Endodermal cell (in vitro differentiated cells): ENCODE data around the gene UGT1A7. TPM values are rescaled to one million over a fixed set of nuclear protein-coding genes. Genes with fewer than 3 reads are reported as not detected.
"Not testable (repeated sequence)": the region's sequence is repeated elsewhere in the genome, so short reads cannot be mapped to it uniquely, and the experiment has no call there.

Experiments
- DNase-seq: peaks from one replicate; pipeline ENCODE4 v3.0.0-alpha.2; 2017
- H3K27ac ChIP-seq: 2 replicates; pipeline ENCODE4 v1.5.1; 2013; ENCODE audit warnings: mild to moderate bottlenecking, low read depth, low read length, moderate library complexity
- H3K27me3 ChIP-seq: 2 replicates; pipeline ENCODE4 v1.6.1; 2013; ENCODE audit warnings: mild to moderate bottlenecking, low read length, moderate library complexity; ENCODE audit not compliant: insufficient read depth, control insufficient read depth, poor library complexity, severe bottlenecking
- H3K36me3 ChIP-seq: 2 replicates; pipeline ENCODE4 v1.7.0; 2013; ENCODE audit warnings: mild to moderate bottlenecking, low read length, moderate library complexity; ENCODE audit not compliant: control insufficient read depth, insufficient read depth
- H3K4me1 ChIP-seq: one replicate; pipeline ENCODE4 v1.7.0; 2013; ENCODE audit warnings: low read length; ENCODE audit not compliant: control insufficient read depth, insufficient read depth
- H3K4me3 ChIP-seq: 2 replicates; pipeline ENCODE4 v1.5.1; 2013; ENCODE audit warnings: mild to moderate bottlenecking, low read length, moderate library complexity
- H3K9ac ChIP-seq: 2 replicates; pipeline ENCODE4 v1.6.1; 2013; ENCODE audit warnings: mild to moderate bottlenecking, low read length, moderate library complexity; ENCODE audit not compliant: poor library complexity, severe bottlenecking; ENCODE audit errors: extremely low read depth
- H3K9me3 ChIP-seq: 2 replicates; pipeline ENCODE4 v1.6.1; 2013; ENCODE audit warnings: mild to moderate bottlenecking, low read length, moderate library complexity; ENCODE audit not compliant: control insufficient read depth
- H3K27ac Mint-ChIP-seq: 2 replicates; pipeline ENCODE4 v1.8.0; 2020; ENCODE audit warnings: mixed read lengths
- H3K27me3 Mint-ChIP-seq: 2 replicates; pipeline ENCODE4 v1.8.0; 2021; ENCODE audit warnings: mild to moderate bottlenecking, mixed read lengths; ENCODE audit not compliant: insufficient read depth
- H3K36me3 Mint-ChIP-seq: 2 replicates; pipeline ENCODE4 v1.8.0; 2020; ENCODE audit warnings: low read depth, mixed read lengths
- H3K4me1 Mint-ChIP-seq: 2 replicates; pipeline ENCODE4 v1.8.0; 2020; ENCODE audit warnings: mixed read lengths
- H3K4me3 Mint-ChIP-seq: 2 replicates; pipeline ENCODE4 v1.8.0; 2020; ENCODE audit warnings: mild to moderate bottlenecking, moderate library complexity, mixed read lengths
- H3K9me3 Mint-ChIP-seq: 2 replicates; pipeline ENCODE4 v1.8.0; 2020; ENCODE audit warnings: mild to moderate bottlenecking, mixed read lengths
- CTCF ChIP-seq: fragments of 200-600 bp; sonication (generic); conservative IDR thresholded peaks from 2 replicates; pipeline ENCODE4 v1.5.0; 2021; ENCODE audit warnings: antibody characterized with exemption, mild to moderate bottlenecking
- WGBS, 2 experiments: methylation state at CpG; one replicate each; pipeline versions ENCODE4 v1.1.5 to v1.1.7; 2013; ENCODE audit warnings: missing lambda C conversion rate in 2 of 2, mixed read lengths in 1 of 2; ENCODE audit not compliant: insufficient coverage in 1 of 2, insufficient read length in 1 of 2; 5-methylcytosine and 5-hydroxymethylcytosine counted together
- total RNA-seq, 2 donors: library from RNA; stranded (reverse); fragmentation: NEBNext Ultra II Directional in 1 of 2; extraction: Animal tissue kit (Norgen Biotek cat#: 25700) in 1 of 2; gene quantifications; 2 replicates in 1 of 2; 3 replicates in 1 of 2; pipeline ENCODE4 v1.2.1, GENCODE V29; 2021

Gene UGT1A7
- total RNA-seq, 2 donors from 2014 or later: not detected

GRCh38 chr2:233698740-233699139 is 17.0 kb downstream of the UGT1A7 start:
- Mint-ChIP-seq H3K4me3 (no peak overlapping the region), H3K4me1 (peaks cover 24% of the 10 kb centered on the region), H3K27ac (no peak overlapping the region), H3K9me3 (peaks cover 3% of the 10 kb centered on the region), H3K36me3 (no peaks in the 10 kb centered on the region), H3K27me3 (peaks cover 1% of the 10 kb centered on the region)
- no peak for DNase-seq
- H3K9me3 ChIP-seq: no peaks in the 10 kb centered on the region
- no peaks in the 10 kb centered on the region for H3K36me3 ChIP-seq
- 82 to 85% methylated on average over 3 to 4 of the region's 4 CpGs for WGBS, 2 experiments
- H3K4me3 ChIP-seq: no peak overlapping the region
- no peak for TF ChIP-seq CTCF
- H3K27ac ChIP-seq: no peak overlapping the region
- no peaks in the 10 kb centered on the region for H3K27me3 ChIP-seq
- H3K9ac ChIP-seq: no peak overlapping the region
- H3K4me1 ChIP-seq: peaks cover 6% of the 10 kb centered on the region

- H3K27me3 ChIP-seq: no peaks in the 10 kb centered on the region
- no peaks in the 10 kb centered on the region for H3K36me3 ChIP-seq
- H3K4me1 ChIP-seq: peaks cover 6% of the 10 kb centered on the region
- WGBS, 2 experiments: 90 to 95% methylated on average over 5 to 8 of the region's 8 CpGs
- H3K27ac Mint-ChIP-seq: peak overlapping the region; percentile 48
- H3K27me3 Mint-ChIP-seq: peaks cover 1% of the 10 kb centered on the region
- TF ChIP-seq CTCF: no peak
- no peak overlapping the region for H3K4me3 Mint-ChIP-seq
- no peak for DNase-seq
- peaks cover 24% of the 10 kb centered on the region for H3K4me1 Mint-ChIP-seq
- H3K36me3 Mint-ChIP-seq: no peaks in the 10 kb centered on the region
- H3K27ac ChIP-seq: peak overlapping the region; percentile 81
- no peaks in the 10 kb centered on the region for H3K9me3 ChIP-seq
- no peak overlapping the region for H3K9ac ChIP-seq
- H3K9me3 Mint-ChIP-seq: peaks cover 3% of the 10 kb centered on the region
- no peak overlapping the region for H3K4me3 ChIP-seq
Measured at GRCh38 chr2:233699424-233700027, 17.8 kb downstream of the UGT1A7 start.

- no peak overlapping the region for H3K4me3 Mint-ChIP-seq
- no peak for DNase-seq
Measured at GRCh38 chr2:233700028-233700635, 18.4 kb downstream of the UGT1A7 start.

GRCh38 chr2:233700842-233701241 is 19.1 kb downstream of the UGT1A7 start:
- DNase-seq, H3K9me3 ChIP-seq, H3K27me3 Mint-ChIP-seq, H3K4me3 Mint-ChIP-seq, H3K4me1 ChIP-seq, H3K27ac Mint-ChIP-seq, H3K9ac ChIP-seq, H3K27me3 ChIP-seq, H3K27ac ChIP-seq, H3K4me3 ChIP-seq, H3K36me3 Mint-ChIP-seq, H3K36me3 ChIP-seq, H3K9me3 Mint-ChIP-seq: not testable (repeated sequence)
- peaks cover 24% of the 10 kb centered on the region for H3K4me1 Mint-ChIP-seq
- WGBS, 2 experiments: 95% methylated on average over 3 of the region's 5 CpGs; no CpG with 5 or more reads in 1 of the 2 experiments

More at GRCh38 chr2:233700028-233700635, 18.4 kb downstream of the UGT1A7 start:
- TF ChIP-seq CTCF: no peak
- H3K27ac Mint-ChIP-seq: peak overlapping the region; percentile 48
- H3K27me3 Mint-ChIP-seq: peaks cover 1% of the 10 kb centered on the region
- H3K36me3 Mint-ChIP-seq: no peaks in the 10 kb centered on the region
- no peaks in the 10 kb centered on the region for H3K27me3 ChIP-seq
- no peak overlapping the region for H3K4me3 ChIP-seq
- H3K9me3 ChIP-seq: no peaks in the 10 kb centered on the region
- 47 to 60% methylated on average over 1 of the region's 1 CpG for WGBS, 2 experiments
- peaks cover 24% of the 10 kb centered on the region for H3K4me1 Mint-ChIP-seq
- peaks cover 3% of the 10 kb centered on the region for H3K9me3 Mint-ChIP-seq
- no peaks in the 10 kb centered on the region for H3K36me3 ChIP-seq
- no peak overlapping the region for H3K9ac ChIP-seq
- H3K4me1 ChIP-seq: peaks cover 6% of the 10 kb centered on the region
- peak overlapping the region; percentile 81 for H3K27ac ChIP-seq
